Measurements from ENCODE around the gene RNF2.
"Not testable (repeated sequence)": the region's sequence is repeated elsewhere in the genome, so short reads cannot be mapped to it uniquely, and the experiment has no call there.

The RNF2 gene

DNA sequence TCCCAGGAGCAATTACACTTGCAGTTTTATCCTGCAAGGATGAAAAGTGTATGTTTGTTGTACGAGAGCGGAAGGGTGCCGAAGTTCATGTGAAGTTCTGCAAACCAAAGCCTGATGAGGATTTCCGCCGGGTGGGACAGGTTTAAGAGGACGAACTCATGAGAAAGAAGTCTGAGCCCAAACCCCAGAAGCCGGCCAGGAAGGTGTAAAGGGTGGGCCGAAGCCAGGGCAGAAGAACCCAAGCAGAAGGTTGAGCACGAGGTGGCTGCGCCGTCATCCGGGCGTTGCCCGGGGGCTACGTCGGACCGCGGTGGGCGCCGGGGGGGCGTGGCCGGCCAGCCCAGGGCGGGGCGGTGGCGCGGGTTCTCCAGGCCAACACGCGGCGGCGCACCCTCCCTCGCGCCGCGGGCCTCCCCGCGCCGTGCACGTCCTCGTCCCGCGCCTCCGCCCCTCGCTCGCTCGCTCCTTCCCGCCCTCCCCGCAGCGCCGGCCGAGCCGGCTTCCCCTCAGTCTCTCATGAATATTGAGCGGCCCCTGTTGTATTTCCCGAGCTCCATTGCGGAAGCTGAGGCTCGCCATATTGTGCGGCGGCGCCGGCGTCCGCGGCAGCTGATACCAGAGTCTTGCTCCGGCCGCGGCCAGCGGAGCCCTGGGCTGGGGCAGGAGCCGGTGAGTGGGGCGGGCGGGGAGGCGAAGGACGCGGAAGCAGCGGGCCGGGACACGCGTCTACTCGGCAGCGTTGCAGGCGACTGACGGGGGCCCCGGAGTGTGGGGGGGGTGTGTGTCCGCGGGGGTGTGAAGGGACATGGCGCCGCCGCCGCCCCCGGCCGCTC is at the start of gene RNF2:
Gene RNF2 (plus strand): TSS at position 578 of the 833 bp plus-strand sequence. CDS start 41,996 bp downstream, outside the sequence.
- DNase-seq (ENCODE audit: low spot score) = peak; percentile 91

DNA sequence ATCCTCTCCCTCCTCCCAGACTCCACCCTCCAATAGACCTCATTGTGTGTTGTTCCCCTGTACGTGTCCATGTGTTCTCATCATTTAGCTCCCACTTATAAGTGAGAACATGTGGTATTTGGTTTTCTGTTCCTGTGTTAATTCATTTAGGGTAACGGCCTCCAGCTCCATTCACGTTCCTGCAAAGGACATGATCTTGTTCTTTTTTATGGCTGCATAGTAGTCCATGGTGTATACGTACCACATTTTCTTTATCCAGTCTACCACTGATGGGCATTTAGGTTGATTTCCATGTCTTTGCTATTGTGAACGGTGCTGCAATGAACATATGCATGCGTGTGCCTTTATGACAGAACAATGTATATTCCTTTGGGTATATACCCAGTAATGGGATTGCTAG is 45.4 kb upstream of the RNF2 start:
- DNase-seq (ENCODE audit: low spot score) = not testable (repeated sequence)

DNA sequence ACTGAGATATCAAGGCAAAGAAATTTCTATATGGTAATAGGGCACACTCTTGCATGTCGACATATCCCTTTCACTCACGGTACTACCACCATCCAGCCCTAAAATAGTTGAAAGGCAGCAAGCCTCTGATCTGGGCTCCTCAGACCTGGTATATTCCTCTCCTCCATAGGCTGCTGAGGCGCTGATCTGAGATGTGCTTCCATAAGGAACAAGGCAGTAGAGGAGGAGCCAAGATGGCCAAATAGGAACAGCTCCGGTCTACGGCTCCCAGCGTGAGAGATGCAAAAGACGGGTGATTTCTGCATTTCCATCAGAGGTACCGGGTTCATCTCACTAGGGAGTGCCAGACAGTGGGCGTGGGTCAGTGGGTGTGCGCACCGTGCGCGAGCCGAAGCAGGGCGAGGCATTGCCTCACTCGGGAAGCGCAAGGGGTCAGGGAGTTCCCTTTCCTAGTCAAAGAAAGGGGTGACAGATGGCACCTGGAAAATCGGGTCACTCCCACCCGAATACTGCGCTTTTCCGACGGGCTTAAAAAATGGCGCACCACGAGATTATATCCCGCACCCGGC is 44.0 kb upstream of the RNF2 start:
- DNase-seq (ENCODE audit: low spot score) = not testable (repeated sequence)

DNA sequence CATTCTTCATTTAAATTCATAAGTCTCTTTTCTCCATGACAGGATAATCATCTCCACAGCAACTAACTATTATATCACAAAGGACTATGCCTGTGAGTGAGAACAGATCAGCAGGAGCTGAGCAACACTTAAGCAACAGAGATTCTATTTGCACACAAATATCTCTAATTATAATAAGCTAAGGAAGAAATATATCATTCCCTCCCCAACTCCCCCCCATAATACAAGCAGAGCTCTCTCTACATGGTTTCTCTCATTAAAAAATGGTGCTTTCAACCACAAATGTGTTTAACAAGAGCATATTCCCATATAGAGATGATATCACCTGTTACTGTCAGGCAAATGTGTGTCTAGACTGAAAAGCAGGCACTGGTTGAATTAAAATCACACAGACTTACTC is 36.5 kb upstream of the RNF2 start:
- no peak for DNase-seq (ENCODE audit: low spot score)

DNA sequence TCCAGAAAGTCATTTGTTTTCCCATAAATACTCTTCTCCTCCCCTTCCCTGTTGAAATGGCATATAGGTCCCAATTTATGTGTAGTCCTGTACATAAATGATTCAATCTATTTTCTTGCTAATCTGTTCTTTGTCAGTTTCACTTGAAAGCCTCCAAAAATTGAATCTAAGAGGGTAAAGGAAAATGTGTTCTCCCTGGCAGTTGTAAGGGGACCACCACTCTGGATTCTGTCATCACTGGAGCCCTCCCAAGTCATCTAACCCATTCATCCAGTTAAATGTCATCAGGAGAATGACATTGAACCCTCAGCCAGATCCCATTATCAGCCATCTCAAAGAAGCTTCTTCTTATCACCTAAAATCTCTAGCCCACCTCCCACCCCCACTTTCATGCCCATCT is 35.0 kb upstream of the RNF2 start:
- no peak for DNase-seq (ENCODE audit: low spot score)

DNA sequence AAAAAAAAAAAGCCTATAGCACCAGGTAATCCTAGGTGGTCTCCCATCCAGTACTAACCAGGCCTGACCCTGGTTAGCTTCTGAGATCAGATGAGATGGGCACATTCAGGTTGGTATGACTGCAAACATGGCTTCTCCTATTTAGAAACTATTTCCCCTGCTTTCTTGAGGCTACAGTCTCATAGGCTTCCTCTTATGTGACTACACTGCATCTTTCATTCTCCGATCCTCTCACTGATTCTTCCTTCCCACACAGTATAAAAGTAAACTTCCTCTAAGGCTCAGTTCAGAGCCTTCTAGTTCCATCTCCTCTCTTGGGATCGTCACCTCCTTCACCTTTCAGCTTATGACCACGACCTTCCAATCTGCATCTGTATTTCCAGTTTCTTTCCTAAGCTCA is 30.4 kb upstream of the RNF2 start:
- DNase-seq (ENCODE audit: low spot score) = no peak

DNA sequence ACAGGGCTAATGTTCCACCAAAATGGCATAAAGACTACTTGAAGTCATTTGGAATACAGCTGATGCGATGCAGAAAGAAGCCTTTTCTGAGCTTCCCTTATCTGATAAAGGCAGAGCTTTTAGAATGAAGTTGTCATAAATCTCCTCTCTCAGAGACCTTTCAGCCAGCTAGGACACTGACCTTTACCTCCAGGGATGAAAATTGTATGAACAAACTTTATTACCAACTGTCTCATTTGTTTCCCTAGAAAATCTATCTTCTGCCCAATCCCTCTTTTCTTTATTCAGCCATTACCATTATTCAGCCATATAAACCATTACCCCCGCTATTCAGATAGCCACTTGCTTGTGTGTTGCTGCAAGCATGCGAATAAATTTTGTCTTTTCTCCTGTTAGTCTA is 29.7 kb upstream of the RNF2 start:
- no peak for DNase-seq (ENCODE audit: low spot score)

DNA sequence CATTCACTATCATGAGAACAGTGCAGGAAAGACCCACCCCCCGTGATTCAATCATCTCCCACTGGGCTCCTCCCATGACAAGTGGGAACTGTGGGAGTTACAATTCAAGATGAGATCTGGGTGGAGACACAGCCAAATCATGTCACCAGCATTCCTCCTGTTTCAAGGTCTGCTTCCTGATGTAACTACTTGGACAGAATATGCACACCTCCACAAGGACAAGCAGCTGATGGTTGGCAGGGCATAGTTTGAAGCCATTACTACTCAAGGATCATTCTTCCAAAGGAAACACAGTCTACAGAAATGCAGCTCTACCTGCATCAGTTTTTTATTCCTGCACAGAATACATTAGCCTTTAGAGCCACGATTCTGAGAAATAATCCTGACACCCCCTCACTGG is 28.5 kb upstream of the RNF2 start:
- DNase-seq (ENCODE audit: low spot score) = no peak

DNA sequence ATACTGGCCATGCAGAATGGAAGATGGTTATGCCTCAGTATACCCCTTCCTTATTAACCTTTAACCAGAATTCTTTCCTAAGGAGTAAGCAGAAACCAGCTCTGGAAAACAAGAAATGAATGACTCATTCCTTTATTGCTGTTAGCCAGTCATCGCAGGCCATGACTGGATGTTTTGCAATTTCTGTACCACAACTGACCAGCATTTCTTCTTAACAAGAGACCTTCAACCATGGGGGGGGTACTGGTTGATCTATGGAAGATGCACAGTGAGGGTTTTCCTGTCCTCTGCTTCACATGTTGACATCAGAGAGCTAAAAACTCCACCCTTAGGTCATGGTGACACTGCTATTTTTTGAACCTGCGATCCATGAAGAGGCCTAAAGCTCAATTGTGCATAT is 28.0 kb upstream of the RNF2 start:
- DNase-seq (ENCODE audit: low spot score) = peak; percentile 66

DNA sequence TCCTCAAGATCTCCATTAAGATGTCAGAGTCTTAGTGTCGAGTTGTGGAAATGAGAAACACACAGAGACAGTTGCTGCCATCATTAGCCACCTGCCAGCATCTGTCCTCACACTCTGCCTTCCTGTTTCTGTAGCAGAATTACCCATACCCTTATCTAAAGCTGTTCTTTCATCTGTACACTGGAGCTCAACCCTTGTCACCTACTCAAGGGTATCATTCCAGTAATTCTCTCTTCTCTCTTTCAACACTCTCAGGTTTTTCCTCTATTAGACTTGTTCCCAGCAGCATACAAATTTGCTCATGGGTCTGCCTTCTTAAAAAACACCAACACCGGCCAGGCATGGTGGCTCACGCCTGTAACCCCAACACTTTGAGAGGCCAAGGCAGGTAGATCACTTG is 27.4 kb upstream of the RNF2 start:
- DNase-seq (ENCODE audit: low spot score) = no peak

DNA sequence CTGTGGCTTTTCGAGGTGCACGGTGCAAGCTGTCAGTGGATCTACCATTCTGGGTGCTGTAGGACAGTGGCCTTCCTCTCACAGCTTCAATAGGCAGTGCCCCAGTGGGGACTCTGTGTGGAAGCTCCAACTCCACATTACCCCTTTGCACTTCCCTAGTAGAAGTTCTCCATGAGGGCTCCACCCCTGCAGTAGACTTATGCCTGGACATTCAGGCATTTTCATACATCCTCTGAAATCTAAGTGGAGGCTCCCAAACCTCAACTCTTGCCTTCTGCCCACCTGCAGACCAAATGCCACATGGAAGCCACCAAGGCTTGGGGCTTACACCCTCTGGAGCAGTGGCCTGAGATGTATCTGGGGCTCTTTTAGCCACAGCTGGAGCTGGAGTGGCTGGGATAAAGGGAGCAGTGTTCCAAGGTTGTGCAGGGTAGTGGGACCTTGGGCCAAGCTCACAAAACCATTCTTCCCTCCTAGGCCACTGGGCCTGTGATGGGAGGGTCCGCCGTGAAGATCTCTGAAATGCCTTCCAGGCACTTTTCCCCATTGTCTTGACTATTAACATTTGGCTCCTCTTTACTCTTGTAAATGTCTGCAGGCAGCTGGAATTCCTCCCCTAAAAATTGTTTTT is 18.0 kb upstream of the RNF2 start:
- DNase-seq (ENCODE audit: low spot score) = no peak

DNA sequence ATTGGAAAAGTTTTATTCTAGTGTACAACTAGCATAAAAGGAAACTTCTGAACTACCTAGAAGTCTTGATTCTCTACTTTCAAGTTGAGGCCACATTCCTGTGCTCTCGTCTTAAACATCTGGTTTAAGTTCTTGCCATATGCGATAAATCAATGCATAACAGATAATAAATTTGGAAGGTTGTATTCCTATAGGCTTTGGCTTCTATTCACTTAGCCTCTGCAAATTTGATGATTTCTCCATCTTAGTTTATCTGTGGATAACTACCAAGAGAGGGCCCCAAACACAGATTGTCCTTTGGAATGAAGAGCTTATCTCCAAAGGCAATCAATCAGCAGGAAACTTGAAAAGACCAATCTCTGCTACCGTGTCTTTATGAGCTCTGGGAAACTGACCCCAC is 11.7 kb upstream of the RNF2 start:
- DNase-seq (ENCODE audit: low spot score) = no peak

DNA sequence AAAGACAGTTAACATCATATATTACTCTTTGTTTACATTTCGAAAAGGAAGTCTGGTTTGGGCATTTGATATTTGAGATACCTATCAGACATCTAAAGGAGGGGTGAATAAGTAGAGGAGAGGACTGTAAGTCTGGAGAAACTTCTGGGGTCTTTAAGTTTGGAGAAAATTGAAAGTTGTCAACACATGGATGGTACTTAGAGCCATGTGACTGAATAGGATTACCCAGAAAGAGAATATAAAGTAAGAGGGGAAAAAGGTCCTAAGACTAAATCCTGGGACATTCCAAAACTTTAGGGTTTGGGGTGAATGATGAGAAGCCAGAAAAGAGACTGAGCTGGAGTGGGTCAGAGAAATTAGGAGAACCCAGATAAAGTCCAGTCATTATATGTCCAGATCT is 10.1 kb upstream of the RNF2 start:
- DNase-seq (ENCODE audit: low spot score) = no peak

DNA sequence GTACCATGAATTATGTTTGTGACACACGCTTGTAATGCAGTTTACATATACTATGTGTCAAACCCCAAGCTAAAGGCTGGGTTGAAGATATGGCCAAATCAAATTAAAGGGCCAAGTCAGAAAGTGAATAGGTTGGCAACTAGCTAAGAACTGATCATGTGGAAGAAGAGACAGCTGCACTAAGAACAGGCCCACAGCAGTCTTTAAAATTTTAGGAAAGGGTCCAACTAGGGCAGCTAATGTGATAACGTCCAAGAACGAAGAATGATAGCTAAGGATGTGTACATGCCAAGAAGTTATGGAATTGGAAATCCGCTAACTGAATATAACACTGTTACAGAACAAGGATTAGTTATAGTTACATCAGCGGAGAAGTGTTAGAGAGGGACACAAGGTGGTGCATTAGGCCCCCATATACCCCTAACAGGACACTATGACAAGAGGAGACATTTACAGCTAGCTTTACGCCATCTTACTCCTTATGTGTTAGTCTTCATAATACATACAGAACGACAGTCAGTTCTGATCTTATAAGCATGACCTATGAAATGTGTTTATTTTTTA is 6.5 kb upstream of the RNF2 start:
- no peak for DNase-seq (ENCODE audit: low spot score)

DNA sequence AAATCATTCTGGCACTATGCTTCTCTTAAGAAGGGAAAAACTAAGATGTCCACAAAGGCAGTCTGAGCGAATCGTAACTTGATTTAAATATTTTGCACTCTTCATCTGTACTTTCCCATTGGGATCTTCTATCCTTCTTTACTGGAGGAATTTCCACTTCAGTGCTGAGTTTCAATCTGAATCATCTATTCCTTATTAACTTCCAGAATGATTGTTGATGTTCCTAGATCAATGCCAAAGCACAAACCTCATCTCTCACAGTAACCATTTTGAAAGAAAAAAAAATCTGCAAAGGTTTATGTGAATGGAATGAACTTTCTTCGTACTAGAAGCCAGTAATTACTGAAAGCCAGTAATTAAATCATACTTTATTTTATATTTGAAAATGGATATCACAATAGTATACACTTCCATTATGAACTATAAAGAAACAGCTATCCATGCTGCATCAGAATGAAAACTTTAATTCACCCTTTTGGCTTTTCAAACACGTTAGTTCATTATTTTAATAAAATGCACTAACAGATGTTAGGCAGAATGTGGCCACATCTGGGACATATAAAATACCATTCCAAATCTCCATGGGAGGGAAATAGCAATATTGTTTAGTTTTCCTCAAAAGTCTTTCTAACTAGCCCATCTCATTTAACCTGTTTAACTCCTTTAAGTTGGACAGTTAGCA is 5.5 kb upstream of the RNF2 start:
- DNase-seq (ENCODE audit: low spot score) = no peak

DNA sequence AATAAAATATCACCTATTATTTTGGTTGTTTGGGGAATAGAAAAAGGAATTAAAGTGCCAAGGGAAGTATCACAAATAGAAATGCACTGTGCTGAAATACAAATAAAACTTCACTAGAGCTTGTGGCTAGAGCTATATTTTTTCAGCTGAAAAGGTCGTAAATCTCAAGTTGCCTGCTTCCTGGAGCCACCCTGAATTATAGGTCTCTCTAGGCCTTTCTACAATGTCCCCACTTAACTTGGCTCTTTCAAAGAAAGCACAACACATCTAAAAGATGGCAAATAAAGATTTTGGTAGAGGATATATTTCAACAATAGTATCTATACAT is 5.0 kb upstream of the RNF2 start:
- DNase-seq (ENCODE audit: low spot score) = no peak

DNA sequence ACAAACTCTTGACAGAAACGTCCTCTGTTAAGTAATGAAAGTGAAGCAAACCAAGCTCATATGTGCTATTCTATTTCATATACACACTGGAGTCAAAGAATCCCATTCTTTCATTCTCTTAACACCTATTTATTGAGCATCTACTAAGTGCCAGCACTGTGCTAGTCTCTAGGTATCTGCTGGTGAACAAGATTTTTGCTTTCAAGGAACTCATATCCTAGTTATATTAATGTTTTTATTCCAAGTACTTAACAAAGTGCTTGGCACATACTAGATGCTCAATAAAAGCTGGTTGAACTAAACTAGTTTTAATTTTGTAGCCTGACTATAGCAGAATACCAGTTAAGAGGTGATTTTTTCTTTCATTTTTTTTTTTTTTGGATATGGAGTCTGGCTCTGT is 3.6 kb upstream of the RNF2 start:
- no peak for DNase-seq (ENCODE audit: low spot score)

DNA sequence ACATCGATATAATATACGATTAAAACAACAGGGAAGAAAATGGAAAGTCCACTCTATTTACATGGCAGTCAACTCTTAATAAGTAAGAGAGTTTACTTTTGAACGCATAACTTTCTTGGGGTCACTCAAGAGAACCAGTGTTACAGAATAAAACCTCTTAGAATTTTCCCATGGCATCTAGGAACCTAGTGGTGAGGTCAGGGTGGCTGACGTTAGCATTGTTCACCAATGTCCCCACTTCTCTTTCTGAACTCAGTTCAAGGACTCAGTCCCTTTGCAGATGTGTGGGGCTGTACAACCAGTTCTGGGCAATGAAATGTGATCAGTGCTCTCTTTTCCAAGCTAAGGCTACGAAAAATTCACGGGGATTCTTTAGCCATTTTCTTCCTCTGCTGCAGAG is 2.6 kb upstream of the RNF2 start:
- no peak for DNase-seq (ENCODE audit: low spot score)

DNA sequence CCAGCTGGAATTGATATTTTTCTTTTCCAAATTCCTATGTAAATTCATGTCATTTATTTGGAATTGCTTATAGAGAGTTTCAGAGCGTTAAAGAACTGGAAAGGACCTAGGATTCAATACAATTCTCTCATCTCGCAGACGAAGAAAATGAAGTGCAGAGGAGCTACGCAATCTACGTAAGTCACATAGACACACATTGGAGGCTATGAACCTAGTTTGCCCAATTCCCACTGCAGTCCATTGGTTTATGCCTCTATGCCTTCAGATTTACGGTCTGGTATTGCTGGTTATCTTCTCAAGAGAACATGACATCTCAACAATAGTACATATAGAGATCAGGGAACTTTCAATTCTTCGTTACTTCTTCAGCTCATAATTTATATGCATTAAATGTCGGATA is 971 bp upstream of the RNF2 start:
- no peak for DNase-seq (ENCODE audit: low spot score)

DNA sequence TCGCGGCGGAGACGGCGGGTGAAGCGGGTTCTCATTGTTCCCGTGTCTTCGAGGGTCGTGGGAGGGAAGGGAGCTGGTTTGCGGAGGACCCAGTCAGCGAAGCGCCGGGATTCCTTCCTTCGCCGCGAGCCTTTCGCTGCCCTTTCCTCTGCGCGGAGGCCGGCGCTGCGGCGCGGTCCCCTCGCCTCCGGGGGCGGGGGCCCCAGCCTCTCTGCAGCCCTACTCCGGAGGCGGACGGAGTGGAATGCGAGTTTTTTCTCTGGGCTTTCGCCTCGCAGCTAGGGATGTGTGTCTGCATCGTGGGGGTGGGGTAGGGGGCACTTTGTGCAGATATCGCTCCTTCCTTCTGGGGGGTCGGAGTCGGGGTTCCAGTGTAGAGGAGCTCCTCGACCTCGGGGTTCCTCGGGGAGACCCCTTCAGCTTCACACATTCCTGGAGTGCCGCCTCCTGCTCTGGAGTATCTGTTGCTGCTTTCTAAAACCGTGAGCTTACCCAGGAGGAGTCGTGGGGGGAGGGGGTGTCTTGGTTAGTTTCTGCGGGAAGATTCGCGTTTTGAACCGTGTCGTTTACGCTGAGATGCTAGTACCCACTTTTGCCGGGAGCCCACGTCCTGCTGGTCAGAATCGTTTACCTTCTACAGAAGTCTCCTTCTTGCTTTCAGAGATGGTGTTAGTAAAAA is 595 bp downstream of the RNF2 start:
- peak; percentile 79 for DNase-seq (ENCODE audit: low spot score)

DNA sequence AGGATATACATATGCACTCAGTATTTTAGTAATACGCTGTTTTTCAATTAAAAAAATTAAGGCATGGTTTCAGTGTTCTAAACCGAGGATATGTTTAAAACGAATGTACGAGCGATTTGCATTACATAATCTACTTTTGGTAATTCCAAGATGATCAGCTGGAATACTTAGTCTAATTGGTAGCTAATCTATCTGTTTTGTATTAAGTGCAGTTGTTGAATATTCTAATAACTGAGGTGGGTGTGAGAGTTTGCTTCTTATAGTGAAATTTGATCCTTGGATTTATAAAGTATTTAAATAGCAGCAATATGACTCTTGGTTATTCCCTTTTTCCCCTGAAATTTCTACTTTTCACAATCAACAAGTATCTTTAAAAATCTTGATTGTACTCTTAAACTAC is 1.3 kb downstream of the RNF2 start:
- DNase-seq (ENCODE audit: low spot score) = no peak

DNA sequence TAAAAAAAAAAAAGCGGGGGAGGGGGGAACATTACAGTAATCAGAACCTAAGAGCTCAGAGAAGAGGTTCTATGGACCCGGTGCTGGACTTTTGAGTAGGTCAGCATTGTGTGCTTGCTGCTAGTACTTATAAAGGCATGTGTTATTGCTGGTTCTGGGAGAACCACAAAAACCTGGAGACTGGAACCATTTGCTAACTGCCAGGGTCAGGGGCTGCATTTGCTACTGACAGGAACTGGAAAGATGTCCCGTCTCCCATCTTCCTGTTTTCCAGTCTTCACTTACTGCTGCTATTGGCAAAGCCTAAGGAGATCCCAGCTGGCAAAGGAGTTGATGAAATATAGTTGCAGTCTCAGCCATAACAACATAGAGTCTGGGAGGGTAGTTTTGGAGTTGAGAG is 4.3 kb downstream of the RNF2 start:
- no peak for DNase-seq (ENCODE audit: low spot score)
